ENCODE data around the gene MCTP1.

- TF ChIP-seq PREB (CRISPR knock-in tag; IDR thresholded peaks at IDR 0.05) = no peak
- TF ChIP-seq POLR2A (conservative IDR thresholded peaks at IDR 0.05) = no peak
- no peak for TF ChIP-seq ZNF143 (CRISPR knock-in tag; IDR thresholded peaks at IDR 0.05)
- no peak for TF ChIP-seq KAT2B (IDR thresholded peaks at IDR 0.05; ENCODE audit: low read depth, low read length)
- no peak for TF ChIP-seq ZNF124 (CRISPR knock-in tag; IDR thresholded peaks at IDR 0.05)
- no peak for TF ChIP-seq MEF2A (IDR thresholded peaks at IDR 0.05; ENCODE audit: control insufficient read depth, low read depth, low read length)
- TF ChIP-seq SRSF9 (IDR thresholded peaks at IDR 0.05; ENCODE audit: borderline replicate concordance, low read depth, low read length) = no peak
- TF ChIP-seq SREBF2 (CRISPR knock-in tag; IDR thresholded peaks at IDR 0.05) = no peak
- TF ChIP-seq CTCF (IDR thresholded peaks at IDR 0.05 in 2 of 3, conservative IDR thresholded peaks at IDR 0.05 in 1 of 3; ENCODE audit: insufficient read depth in 2 of 3, low read depth in 1 of 3, low read length in 3 of 3) = no peak
Measured at GRCh38 chr5:95050708-95051107, 234.2 kb downstream of the MCTP1 start.
